Left ventricle myocardium inferior (tissue), 1 donor: ENCODE results near the gene UNC5B. TPM values are rescaled to one million over a fixed set of nuclear protein-coding genes. Genes with fewer than 3 reads are reported as not detected.

Experiments used
- DNase-seq: peaks from one replicate; pipeline ENCODE4 v3.0.0-alpha.2; 2020
- H3K27ac ChIP-seq: fragments of 200-600 bp; replicated peaks from 2 replicates; pipeline ENCODE4 v1.8.0; 2021
- H3K27me3 ChIP-seq: fragments of 200-600 bp; 2 replicates; pipeline ENCODE4 v1.8.0; 2021; ENCODE audit warnings: low read depth
- H3K36me3 ChIP-seq: fragments of 200-600 bp; 2 replicates; pipeline ENCODE4 v1.8.0; 2021
- H3K4me1 ChIP-seq: fragments of 200-600 bp; 2 replicates; pipeline ENCODE4 v1.8.0; 2021
- H3K4me3 ChIP-seq: fragments of 200-600 bp; 2 replicates; pipeline ENCODE4 v1.8.0; 2021; ENCODE audit warnings: mild to moderate bottlenecking, moderate library complexity
- H3K9me3 ChIP-seq: fragments of 200-600 bp; replicated peaks from 2 replicates; pipeline ENCODE4 v1.8.0; 2021
- intact Hi-C: fragments of 100-400 bp; cut with micrococcal nuclease; formaldehyde crosslinking; loops from one replicate; pipeline ENCODE4 v1.11.0; 2022
- long read RNA-seq: library from polyadenylated mRNA; unstranded; transcript quantifications from one replicate; pipeline ENCODE4 v2.0.0, GENCODE V29; 2021
- total RNA-seq: library from RNA; stranded (reverse); fragmentation: NEBNext Ultra II Directional; extraction: Animal tissue kit (Norgen Biotek cat#: 25700); gene quantifications from one replicate; pipeline ENCODE4 v1.2.1, GENCODE V29; 2021
- TF ChIP-seq, protein P1 (sequence below): fragments of 200-600 bp; IDR thresholded peaks from 2 replicates; pipeline ENCODE4 v1.8.0; 2021; ENCODE audit warnings: antibody characterized with exemption, mild to moderate bottlenecking, borderline replicate concordance
- donor health status: DM: no; HTN: yes; CAD: no; lungs with severe emphysema.

Gene UNC5B
- 15.6 TPM for total RNA-seq
- long read RNA-seq, full-length matches to known transcripts, result 12 of 54 reads
- long read RNA-seq, partial matches to known transcripts, result 41 of 54 reads
- long read RNA-seq, other reads (novel, unspliced or antisense), result 1 of 54 reads

DNA sequence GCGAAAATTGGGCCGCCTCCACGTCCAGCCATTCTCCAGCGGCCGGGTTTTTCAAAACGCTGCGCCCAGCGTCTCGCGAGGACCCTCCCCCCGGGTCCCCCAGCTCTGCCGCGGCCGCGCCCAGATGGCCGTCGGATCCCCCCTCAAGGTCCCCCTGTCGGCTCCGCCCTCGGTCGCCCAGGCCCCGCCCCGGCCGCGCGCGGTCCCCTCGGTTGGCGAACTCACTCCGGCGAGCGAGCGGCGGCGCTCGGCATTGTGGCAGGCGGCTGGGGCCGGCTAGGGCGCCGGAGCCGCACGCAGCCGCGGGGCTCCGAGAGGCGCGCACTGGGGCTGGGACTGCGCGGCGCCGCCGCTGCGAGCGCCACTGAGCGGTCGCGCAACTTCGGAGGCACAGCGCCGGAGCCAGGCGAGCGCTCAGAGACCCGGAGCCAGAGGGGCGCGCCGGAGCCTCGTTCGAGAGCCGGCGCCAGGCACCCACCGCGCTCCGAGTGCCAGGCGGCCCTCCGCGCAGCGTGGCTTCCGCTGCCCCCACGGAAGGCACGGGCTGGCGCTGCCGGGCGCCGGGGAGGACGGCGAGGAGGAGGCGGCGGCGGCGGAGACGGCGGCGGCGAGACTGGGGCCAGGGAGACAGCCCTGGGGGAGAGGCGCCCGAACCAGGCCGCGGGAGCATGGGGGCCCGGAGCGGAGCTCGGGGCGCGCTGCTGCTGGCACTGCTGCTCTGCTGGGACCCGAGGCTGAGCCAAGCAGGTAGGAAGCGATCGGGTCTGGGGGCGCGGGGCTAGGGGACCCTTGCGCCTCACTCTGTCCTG, at the start of gene UNC5B:
UNC5B (plus strand) TSS at position 253 of the 809 bp plus-strand sequence; CDS start at position 669, 416 bp downstream.
- intact Hi-C loops, result loop anchor here (5.0 kb wide), 1 partner anchor 55 kb away; no protein-coding TSS in a partner anchor
- Histone ChIP-seq H3K36me3 (no peaks in the 10 kb centered on the region), H3K27ac (peak within 1 kb of the TSS; percentile 88), H3K4me3 (peak within 1 kb of the TSS; percentile 74), H3K9me3 (no peaks in the 10 kb centered on the region), H3K27me3 (peaks cover 18% of the 10 kb centered on the region), H3K4me1 (peaks cover 60% of the 10 kb centered on the region)
- TF ChIP-seq, protein P1, sequence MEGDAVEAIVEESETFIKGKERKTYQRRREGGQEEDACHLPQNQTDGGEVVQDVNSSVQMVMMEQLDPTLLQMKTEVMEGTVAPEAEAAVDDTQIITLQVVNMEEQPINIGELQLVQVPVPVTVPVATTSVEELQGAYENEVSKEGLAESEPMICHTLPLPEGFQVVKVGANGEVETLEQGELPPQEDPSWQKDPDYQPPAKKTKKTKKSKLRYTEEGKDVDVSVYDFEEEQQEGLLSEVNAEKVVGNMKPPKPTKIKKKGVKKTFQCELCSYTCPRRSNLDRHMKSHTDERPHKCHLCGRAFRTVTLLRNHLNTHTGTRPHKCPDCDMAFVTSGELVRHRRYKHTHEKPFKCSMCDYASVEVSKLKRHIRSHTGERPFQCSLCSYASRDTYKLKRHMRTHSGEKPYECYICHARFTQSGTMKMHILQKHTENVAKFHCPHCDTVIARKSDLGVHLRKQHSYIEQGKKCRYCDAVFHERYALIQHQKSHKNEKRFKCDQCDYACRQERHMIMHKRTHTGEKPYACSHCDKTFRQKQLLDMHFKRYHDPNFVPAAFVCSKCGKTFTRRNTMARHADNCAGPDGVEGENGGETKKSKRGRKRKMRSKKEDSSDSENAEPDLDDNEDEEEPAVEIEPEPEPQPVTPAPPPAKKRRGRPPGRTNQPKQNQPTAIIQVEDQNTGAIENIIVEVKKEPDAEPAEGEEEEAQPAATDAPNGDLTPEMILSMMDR, result peak; percentile 65
- DNase-seq, result peak; percentile 93

DNA sequence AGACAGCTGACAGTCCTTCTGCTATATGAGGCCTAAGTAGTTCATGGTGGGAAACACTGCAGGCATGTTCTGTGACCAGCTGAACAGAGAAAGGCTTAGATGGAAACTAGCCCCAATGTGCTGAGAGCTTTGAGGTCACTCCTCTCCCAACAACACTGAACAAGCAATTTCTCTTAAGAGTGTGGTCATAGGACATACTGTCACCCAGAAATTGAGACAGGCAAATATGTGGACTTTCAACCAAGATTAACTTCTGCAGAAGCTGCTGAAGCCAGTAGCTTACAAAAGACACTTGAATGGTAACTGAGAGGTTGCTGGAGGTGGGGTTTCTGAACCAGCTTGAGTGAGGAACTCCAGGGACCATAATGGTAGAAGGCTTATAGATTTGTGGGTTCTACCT, 38.9 kb upstream of the UNC5B start:
- peaks cover 5% of the 10 kb centered on the region for H3K27me3 ChIP-seq
- DNase-seq, result no peak
- H3K4me1 ChIP-seq, result no peaks in the 10 kb centered on the region
- H3K27ac ChIP-seq, result no peak overlapping the region
- H3K36me3 ChIP-seq, result no peaks in the 10 kb centered on the region
- H3K4me3 ChIP-seq, result no peak overlapping the region
- TF ChIP-seq, protein P1, result no peak
- intact Hi-C loops, result no loop called here
- no peaks in the 10 kb centered on the region for H3K9me3 ChIP-seq

DNA sequence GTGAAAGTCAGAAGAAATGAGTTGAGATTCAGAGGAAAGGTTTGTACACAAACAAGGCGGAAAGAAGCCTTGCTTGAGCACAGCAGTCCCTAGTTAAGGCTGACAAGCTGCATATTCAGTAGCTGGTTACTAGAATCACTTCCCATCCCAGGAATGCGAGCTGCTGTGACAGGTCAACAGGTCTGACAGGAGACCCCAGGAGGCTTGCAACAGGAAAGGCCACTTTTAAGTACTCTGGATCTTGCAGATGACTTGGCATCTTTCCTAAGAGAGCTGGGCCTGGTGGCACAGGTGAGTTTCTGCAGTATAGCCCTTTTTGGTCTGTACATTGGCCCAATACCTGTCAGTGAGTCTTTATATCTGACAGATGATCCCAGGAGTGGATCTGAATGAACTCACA, 35.7 kb upstream of the UNC5B start:
- Histone ChIP-seq H3K4me1 (no peaks in the 10 kb centered on the region), H3K9me3 (no peaks in the 10 kb centered on the region), H3K4me3 (no peak overlapping the region), H3K27ac (no peak overlapping the region), H3K27me3 (peaks cover 5% of the 10 kb centered on the region), H3K36me3 (no peaks in the 10 kb centered on the region)
- intact Hi-C loops, result no loop called here
- no peak for DNase-seq
- TF ChIP-seq, protein P1, result no peak

DNA sequence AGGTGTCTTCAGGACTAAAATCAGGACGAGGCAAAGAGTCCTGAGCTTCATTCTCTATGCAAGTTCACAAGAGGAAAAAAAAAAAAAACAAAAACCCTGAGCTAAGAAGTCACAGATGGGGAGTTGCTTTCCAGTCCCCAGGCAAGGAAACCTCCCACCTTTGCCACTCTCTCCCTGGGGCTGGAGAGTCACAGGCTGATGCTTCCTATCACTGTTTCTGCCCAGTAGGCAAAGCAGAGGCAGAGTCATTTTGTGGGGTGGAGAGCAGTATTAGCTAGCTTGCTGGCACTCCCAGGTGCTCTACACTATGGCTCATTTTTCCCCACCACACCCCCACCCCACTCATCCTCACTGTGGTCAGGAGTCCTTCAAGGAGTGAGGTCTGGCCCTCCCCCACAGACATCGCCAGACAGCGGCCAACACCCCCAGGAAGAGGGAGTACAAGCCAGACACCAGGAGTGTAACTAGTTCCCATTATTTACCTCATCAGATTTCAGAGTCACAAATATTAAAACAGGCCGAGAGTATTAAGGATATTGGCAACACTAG, 34.6 kb upstream of the UNC5B start:
- Histone ChIP-seq H3K4me1 (no peaks in the 10 kb centered on the region), H3K27me3 (peaks cover 5% of the 10 kb centered on the region), H3K36me3 (no peaks in the 10 kb centered on the region), H3K9me3 (no peaks in the 10 kb centered on the region), H3K27ac (no peak overlapping the region), H3K4me3 (no peak overlapping the region)
- intact Hi-C loops, result no loop called here
- no peak for DNase-seq
- TF ChIP-seq, protein P1, result no peak

DNA sequence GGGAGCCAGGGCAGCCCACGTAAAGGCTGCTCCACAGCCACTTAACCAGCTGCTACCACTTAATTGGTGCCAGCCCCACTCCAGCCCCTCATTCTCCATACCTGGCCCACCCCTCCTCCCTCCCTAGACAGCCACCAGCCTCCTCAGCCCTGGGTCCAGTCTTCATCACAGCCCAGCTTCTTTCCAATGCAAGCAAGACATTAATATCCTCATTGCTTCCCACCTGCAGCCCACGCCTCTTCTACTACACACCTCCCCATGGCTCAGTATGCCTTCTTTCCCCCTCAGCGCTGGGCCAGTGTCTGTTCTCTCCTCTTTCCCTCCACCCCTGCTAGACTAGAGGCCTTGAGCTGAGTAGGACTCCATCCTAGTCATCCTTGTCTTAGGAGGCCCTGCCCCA, 33.5 kb upstream of the UNC5B start:
- DNase-seq, result no peak
- Histone ChIP-seq H3K27me3 (peaks cover 5% of the 10 kb centered on the region), H3K4me1 (no peaks in the 10 kb centered on the region), H3K27ac (no peak overlapping the region), H3K4me3 (no peak overlapping the region), H3K9me3 (no peaks in the 10 kb centered on the region), H3K36me3 (no peaks in the 10 kb centered on the region)
- TF ChIP-seq, protein P1, result no peak
- intact Hi-C loops, result no loop called here
